LNCAP (cell line): ENCODE results near the gene TMBIM6.

Source experiments
- TF ChIP-seq, protein P1 (sequence below): fragments of 450-650 bp; IDR thresholded peaks from 2 replicates; pipeline ENCODE4 v1.5.1; 2017; ENCODE audit warnings: mild to moderate bottlenecking

The TMBIM6 gene

DNA sequence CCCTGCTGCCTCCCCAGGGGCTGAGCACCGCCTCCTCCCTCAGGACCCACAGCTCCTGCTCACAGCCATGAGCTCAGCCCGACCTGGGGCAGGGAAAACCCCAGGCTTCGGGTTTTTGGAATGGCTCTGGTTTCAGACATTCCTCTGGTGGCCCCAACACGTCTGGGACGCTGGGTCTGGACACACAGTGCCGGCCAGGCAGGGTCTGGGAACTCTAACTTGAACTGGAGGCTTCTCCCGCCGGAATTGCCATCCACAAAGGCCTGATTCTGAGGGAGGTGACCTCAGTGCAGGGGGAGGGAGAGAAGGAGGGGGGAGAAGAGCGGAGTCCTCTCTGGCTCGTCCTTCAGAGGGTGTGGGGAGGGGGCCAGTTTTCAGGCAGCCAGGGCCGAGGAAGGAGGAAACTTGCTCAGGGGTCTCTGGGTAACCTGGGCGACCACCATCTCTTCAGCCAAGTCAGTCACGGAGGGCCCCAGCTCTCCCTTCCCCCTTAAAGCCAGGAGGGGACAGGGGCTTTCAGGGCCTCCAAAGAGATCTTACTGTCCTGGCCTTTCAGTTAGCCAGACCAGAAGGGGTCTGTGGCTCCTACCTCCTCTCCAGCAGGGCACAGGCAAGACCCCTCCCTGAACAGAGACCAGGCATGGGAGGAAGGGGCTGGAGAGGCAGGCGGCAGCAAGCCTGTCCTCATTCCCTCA lies 67.5 kb downstream of the TMBIM6 start:
- TF ChIP-seq, protein P1, sequence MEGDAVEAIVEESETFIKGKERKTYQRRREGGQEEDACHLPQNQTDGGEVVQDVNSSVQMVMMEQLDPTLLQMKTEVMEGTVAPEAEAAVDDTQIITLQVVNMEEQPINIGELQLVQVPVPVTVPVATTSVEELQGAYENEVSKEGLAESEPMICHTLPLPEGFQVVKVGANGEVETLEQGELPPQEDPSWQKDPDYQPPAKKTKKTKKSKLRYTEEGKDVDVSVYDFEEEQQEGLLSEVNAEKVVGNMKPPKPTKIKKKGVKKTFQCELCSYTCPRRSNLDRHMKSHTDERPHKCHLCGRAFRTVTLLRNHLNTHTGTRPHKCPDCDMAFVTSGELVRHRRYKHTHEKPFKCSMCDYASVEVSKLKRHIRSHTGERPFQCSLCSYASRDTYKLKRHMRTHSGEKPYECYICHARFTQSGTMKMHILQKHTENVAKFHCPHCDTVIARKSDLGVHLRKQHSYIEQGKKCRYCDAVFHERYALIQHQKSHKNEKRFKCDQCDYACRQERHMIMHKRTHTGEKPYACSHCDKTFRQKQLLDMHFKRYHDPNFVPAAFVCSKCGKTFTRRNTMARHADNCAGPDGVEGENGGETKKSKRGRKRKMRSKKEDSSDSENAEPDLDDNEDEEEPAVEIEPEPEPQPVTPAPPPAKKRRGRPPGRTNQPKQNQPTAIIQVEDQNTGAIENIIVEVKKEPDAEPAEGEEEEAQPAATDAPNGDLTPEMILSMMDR = no peak

DNA sequence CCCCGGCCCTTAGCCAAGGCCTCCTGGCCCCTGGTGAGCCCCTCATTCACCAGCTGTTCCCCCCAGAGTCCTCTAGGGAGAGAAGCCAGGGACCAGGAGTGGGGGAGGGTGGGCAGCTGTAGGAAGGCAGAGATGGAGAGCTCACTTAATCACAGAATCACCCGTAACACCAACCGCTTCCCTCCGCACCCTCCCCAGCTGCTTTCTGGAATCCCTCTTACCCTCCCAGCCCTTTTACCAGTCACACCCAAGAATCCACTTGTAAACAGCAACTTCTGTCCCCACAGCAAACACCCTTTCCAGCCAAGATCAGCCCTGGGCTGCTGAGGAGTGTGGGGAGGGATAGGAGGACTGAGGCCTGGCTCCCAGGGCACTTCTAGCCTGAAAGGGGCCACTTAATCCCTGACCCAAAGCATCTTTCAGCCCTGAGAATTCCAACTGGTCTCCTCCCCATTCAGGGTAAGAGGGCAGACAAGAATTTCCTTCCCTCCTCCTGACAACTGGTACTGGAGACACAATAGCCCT lies 68.1 kb downstream of the TMBIM6 start:
- TF ChIP-seq, protein P1 = no peak

DNA sequence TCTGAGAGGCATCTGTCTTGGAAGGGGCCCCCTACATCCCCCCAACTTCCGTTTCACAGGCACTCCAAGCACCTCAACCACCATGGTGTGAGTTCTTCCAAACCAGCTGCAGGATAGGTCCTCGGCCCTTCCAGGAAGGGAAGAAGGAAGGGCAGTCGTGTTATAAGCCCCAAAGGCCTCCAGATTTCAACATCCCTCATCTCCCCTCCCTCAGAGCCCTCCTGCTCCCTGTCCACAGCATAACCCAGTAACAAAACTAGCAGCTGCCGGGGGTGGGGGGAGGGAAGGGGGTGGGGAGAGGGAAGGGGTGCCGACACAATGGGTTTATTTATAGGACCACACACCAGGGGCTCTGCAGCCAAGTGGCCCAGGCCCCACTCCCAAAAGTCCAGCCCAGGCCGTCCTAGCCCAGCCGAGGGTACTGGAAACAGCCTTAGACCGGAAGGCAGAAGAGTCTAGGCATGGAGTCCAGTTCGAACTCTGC lies 68.6 kb downstream of the TMBIM6 start:
- TF ChIP-seq, protein P1 = no peak

DNA sequence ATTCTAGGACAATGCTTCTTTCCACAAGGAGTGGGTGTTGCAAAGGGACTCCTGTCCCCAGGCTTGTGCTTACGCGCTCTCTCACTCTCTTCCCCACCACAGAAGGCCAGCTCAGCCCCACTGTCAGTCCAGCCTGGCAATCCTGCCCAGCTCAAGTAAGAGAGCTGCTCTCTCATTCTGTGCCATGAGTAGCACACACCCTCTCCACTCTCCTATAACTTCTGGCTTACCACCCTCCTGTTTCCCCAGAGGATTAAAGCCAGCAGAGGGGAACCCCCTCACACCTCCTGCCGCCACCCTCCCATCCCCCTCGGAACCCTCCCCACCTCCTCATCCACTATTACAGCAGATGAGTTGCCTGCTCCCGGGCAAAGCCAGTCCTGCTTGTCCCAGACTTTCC lies 69.8 kb downstream of the TMBIM6 start:
- TF ChIP-seq, protein P1 = no peak

DNA sequence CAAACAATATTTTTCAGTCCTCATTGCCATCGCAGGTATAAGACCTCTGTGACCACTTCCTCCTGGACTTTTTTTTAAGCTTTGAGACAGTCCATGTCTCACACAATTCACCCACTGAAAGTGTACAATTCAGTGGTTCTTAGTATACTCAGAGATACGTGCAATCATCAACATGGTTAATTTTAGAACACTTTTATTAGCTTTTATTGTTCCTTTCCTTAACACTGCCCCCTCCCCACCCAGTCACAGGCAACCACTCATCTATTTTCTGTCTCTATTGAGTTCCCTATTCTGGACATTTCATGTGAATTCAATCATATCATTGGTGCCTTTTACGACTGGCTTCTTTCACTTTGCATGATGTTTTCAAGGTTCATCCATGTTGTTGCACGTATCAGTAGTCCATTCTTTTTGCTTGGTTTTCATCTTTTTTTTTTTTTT lies 70.6 kb downstream of the TMBIM6 start:
- TF ChIP-seq, protein P1 = no peak

DNA sequence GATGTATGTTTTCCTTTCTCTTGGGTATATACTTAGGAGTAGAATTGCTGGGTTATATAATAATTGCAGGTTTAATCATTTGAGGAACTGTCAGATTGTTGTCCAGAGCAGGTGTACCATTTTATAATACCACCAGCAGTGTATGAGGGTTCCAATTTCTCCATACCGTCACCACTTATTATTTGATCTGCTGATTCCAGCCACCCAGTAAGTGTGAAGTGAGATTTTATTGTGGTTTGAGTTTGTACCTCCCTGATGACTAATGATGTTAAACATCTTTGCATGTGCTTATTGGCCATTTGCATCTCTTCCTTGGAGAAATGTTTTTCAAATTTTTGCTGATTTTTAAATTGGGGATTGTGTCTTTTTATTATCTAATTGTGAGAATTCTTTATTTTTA lies 71.8 kb downstream of the TMBIM6 start:
- TF ChIP-seq, protein P1 = no peak
